Neutrophil (primary cell): ENCODE results near the gene FAM200C.

Experiments used
- H3K27ac ChIP-seq: fragments of 200-600 bp; sonication (generic); 2 replicates; pipeline ENCODE4 v1.5.1; 2016; ENCODE audit warnings: mild to moderate bottlenecking, moderate library complexity
- H3K27me3 ChIP-seq: fragments of 200-600 bp; sonication (generic); 2 replicates; pipeline ENCODE4 v1.6.0; 2016; ENCODE audit warnings: mild to moderate bottlenecking
- H3K36me3 ChIP-seq: fragments of 200-600 bp; sonication (generic); 2 replicates; pipeline ENCODE4 v1.5.1; 2017
- H3K4me1 ChIP-seq, 2 experiments: fragments of 200-600 bp in 1 of 2; sonication (generic) in 1 of 2; 1 replicate in 1 of 2; 2 replicates in 1 of 2; pipeline versions ENCODE4 v1.5.1 to v1.6.1; 2013 to 2016; ENCODE audit warnings: low read depth in 1 of 2, low read length in 1 of 2, mild to moderate bottlenecking in 1 of 2, moderate library complexity in 1 of 2; ENCODE audit not compliant: control insufficient read depth in 1 of 2, insufficient read depth in 1 of 2
- H3K4me3 ChIP-seq, 2 experiments: fragments of 200-600 bp in 1 of 2; sonication (generic) in 1 of 2; 1 replicate in 1 of 2; 2 replicates in 1 of 2; pipeline ENCODE4 v1.5.1; 2013 to 2016; ENCODE audit warnings: low read depth in 1 of 2, low read length in 1 of 2, mild to moderate bottlenecking in 1 of 2, moderate library complexity in 1 of 2
- H3K9me3 ChIP-seq: fragments of 200-600 bp; sonication (generic); 2 replicates; pipeline ENCODE4 v1.5.1; 2016
- CTCF ChIP-seq: fragments of 200-600 bp; sonication (generic); IDR thresholded peaks from 2 replicates; pipeline ENCODE4 v1.5.1; 2016; ENCODE audit warnings: antibody characterized with exemption

FAM200C gene

GRCh38 chr5:160432196-160432595, 32.3 kb upstream of the FAM200C start:
- Histone ChIP-seq H3K27ac (no peak overlapping the region), H3K9me3 (no peaks in the 10 kb centered on the region), H3K36me3 (peaks cover 27% of the 10 kb centered on the region), H3K4me1 (no peaks in the 10 kb centered on the region), H3K4me3 (no peak overlapping the region), H3K27me3 (no peaks in the 10 kb centered on the region)
- no peak for TF ChIP-seq CTCF

- Histone ChIP-seq H3K9me3 (no peaks in the 10 kb centered on the region), H3K27ac (no peak overlapping the region), H3K4me1 (peaks cover 7 to 10% of the 10 kb centered on the region in 2 experiments), H3K36me3 (peaks cover 29% of the 10 kb centered on the region), H3K27me3 (no peaks in the 10 kb centered on the region), H3K4me3 (no peak overlapping the region)
- no peak for TF ChIP-seq CTCF
Measured at GRCh38 chr5:160427607-160428006, 27.8 kb upstream of the FAM200C start.

GRCh38 chr5:160423099-160423498, 23.2 kb upstream of the FAM200C start:
- no peaks in the 10 kb centered on the region for H3K27me3 ChIP-seq
- H3K9me3 ChIP-seq = no peaks in the 10 kb centered on the region
- H3K36me3 ChIP-seq = peaks cover 10% of the 10 kb centered on the region
- no peak overlapping the region for H3K27ac ChIP-seq
- no peak for TF ChIP-seq CTCF
- no peak overlapping the region for H3K4me3 ChIP-seq
- H3K4me1 ChIP-seq = peaks cover 32 to 42% of the 10 kb centered on the region in 2 experiments

- peaks cover 3% of the 10 kb centered on the region for H3K36me3 ChIP-seq
- H3K4me1 ChIP-seq = peaks cover 46 to 55% of the 10 kb centered on the region in 2 experiments
- H3K27me3 ChIP-seq = no peaks in the 10 kb centered on the region
- H3K27ac ChIP-seq = peak within 1 kb of the TSS; percentile 53
- H3K9me3 ChIP-seq = no peaks in the 10 kb centered on the region
- H3K4me3 ChIP-seq = peak within 1 kb of the TSS; percentile 58 to 69
- TF ChIP-seq CTCF = peak; percentile 53
Measured at GRCh38 chr5:160421625-160422258, 21.9 kb upstream of the FAM200C start, which contains the start of gene PTTG1. PTTG1 (plus strand) TSS chr5:160421855; CDS start chr5:160422313, 458 bp downstream.

GRCh38 chr5:160420331-160420610, 20.4 kb upstream of the FAM200C start:
- H3K4me3 ChIP-seq = no peak overlapping the region
- H3K27ac ChIP-seq = peak overlapping the region; percentile 97

More at GRCh38 chr5:160420331-160420610, 20.4 kb upstream of the FAM200C start:
- Histone ChIP-seq H3K27me3 (no peaks in the 10 kb centered on the region), H3K36me3 (peaks cover 6% of the 10 kb centered on the region), H3K9me3 (no peaks in the 10 kb centered on the region), H3K4me1 (peaks cover 48 to 60% of the 10 kb centered on the region in 2 experiments)
- TF ChIP-seq CTCF = no peak
